ENCODE data around the gene EXT2. TPM values are rescaled to one million over a fixed set of nuclear protein-coding genes. Genes with fewer than 3 reads are reported as not detected.

The EXT2 gene
- total RNA-seq, 2 donors from 2014 or later: 23.3 to 24.3 TPM

DNA sequence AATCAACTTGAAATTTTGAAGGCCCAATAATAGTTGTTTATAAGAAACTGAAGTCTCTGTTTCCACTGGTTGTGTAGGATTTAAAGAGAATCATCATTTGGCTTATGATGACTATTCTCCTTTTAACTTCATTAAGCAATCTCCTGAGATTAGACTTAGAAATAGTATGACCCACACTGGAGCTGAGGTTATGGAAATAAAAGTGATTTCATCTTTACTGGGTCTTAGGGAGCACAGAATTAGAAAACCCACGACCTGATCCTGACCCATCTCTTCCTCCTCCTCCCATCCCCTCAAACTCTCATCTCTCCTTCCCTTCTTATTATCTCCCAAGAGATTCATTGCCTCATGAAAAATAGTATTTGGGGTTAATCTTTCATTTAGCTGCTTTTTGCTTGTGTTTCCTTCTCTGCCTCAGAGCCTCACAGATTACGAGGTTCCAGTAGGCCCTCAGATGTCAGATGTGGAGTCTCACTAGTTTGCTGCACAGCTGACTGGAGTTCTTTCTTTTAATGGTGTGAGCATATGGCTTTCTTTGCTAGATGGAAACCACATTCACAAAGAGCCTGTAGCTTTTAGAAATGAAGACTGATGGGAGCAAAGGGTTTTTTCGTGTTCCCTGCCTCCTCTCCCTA is 129.5 kb downstream of the EXT2 start:
- ATAC-seq: no peak
- no peak overlapping the region for H3K27ac Mint-ChIP-seq
- no peaks in the 10 kb centered on the region for H3K9me3 Mint-ChIP-seq
- peaks cover 11% of the 10 kb centered on the region in 2 donors for H3K36me3 Mint-ChIP-seq
- no peak for DNase-seq (ENCODE audit: low spot score in 2 of 2)

DNA sequence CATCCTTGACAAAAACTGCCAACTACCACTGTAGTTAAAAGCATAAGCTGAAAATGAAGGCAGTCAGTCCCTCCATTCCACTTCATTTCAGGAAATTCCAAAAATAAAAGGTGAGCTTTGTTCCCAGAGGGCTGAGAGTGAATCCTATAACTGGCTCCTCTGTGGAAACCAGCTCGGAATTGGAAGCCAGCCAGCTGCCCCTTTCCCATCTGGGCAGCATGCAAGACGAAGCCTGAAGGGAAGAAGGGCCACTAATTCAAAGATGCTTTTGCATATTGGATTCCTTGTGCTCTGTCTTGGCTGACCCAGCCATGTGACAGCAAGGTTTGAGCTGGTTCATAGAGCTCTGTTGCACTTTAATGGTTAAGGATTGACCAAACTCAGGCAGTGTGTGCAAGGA is 131.0 kb downstream of the EXT2 start:
- Mint-ChIP-seq H3K9me3 (no peaks in the 10 kb centered on the region), H3K27ac (no peak overlapping the region), H3K36me3 (peaks cover 3 to 9% of the 10 kb centered on the region in 2 donors)
- no peak for ATAC-seq
- DNase-seq (ENCODE audit: low spot score in 2 of 2): no peak

DNA sequence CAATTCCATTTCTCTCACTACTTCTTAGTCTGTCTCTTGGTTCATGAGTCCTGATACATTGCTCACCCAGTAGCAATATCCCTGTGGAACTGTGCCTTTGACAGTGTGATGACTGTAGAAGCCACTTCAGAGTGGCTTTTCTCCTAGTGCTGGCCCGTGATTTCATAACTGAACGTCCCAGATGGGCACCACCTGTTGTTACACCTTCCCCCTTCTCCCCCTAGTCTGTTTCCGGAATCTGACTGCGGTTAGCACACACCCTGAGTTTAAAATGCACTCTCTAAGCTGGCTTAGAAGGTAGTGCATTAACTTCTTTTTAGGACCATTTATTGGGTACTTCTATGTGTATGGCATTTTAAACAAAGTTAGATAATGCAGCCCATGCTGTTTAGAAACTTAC is 131.5 kb downstream of the EXT2 start:
- DNase-seq (ENCODE audit: low spot score in 2 of 2): no peak
- ATAC-seq: peak in 1 of 2 donors; percentile 16
- H3K9me3 Mint-ChIP-seq: no peaks in the 10 kb centered on the region
- H3K36me3 Mint-ChIP-seq: peaks cover 0 to 5% of the 10 kb centered on the region in 2 donors
- H3K27ac Mint-ChIP-seq: no peak overlapping the region

DNA sequence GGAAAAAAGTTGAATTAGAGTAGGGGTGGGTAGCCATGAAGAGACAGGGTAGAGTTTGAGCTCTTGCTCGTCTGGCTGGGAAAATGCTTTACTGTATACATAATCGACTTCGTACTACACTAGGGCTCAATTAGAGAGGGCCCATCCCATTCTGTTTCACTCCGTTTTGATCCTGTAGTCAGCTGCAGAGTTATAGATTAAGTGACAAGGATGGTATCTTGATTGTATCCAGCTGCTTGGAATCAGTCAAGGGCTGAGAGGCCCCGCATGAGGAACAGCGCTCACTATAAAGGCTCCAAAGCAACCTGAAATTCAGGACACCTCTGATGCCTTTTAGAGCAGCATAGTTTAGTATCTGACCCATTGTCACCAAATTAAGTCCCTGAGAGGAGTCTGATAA is 132.9 kb downstream of the EXT2 start:
- Mint-ChIP-seq H3K36me3 (no peaks in the 10 kb centered on the region), H3K27ac (no peak overlapping the region), H3K9me3 (no peaks in the 10 kb centered on the region)
- DNase-seq (ENCODE audit: low spot score in 2 of 2) (no peak), ATAC-seq (no peak)

DNA sequence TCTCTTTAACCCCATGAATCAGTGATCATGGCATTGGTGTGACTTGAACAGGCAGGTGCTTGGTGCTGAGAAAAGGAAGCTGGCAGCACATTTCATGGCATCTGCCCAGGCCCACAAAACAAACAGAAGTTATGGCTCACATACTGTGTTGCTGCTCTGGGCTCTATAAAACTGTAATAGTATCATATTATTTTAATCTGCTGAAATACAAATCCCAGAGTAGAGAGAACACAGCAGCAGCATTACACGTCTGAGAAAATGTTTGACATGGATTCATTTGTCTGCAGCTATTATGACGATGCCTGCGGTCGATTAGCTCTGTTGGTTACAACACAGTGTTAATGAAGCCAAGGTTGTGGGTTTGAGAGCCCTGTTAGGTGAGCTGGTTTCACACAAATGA is 133.6 kb downstream of the EXT2 start:
- no peak for DNase-seq (ENCODE audit: low spot score in 2 of 2)
- H3K27ac Mint-ChIP-seq: no peak overlapping the region
- H3K9me3 Mint-ChIP-seq: no peaks in the 10 kb centered on the region
- no peaks in the 10 kb centered on the region for H3K36me3 Mint-ChIP-seq
- no peak for ATAC-seq

DNA sequence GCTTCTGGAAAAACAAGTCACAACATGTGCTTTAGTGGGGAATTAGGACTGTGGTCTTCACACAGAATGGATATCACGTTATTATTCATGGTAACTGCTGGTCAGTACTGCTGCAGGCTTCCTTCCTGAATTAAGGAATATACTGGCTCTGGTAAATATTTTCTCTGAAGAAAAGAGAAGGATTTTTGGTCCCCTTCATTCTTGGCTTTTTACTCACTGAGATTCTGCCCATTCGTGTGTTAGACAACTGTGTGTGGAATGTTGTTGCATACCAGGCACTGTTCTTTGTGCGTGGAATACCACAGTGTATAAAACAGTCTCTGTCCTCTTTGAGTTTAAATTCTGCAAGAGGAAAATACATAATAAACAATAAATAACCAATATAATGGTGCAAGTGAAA is 134.1 kb downstream of the EXT2 start:
- H3K36me3 Mint-ChIP-seq: no peaks in the 10 kb centered on the region
- H3K27ac Mint-ChIP-seq: no peak overlapping the region
- DNase-seq (ENCODE audit: low spot score in 2 of 2): no peak
- no peaks in the 10 kb centered on the region for H3K9me3 Mint-ChIP-seq
- ATAC-seq: no peak

DNA sequence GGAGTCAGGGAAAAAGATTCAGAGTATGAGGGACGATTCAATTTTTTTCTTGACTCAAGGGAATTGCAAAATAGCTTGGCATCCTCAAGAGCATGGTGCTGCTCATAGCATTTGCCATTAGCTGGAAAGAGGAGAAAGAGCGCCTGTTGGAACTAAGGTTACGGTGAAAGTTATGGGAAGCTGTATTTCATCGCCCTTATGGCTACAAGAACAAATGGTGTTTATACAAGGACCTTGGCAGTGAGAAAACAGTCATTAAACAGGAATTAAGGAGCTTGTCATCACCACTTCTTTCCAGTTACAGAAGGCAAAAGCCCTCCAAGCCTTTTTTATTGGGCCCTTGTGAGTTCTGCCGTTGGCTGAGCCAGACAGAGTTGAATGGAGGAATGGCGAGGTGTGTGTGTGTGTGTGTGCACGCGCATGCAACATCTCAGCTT is 140.3 kb downstream of the EXT2 start:
- ATAC-seq (no peak), DNase-seq (ENCODE audit: low spot score in 2 of 2) (no peak)

DNA sequence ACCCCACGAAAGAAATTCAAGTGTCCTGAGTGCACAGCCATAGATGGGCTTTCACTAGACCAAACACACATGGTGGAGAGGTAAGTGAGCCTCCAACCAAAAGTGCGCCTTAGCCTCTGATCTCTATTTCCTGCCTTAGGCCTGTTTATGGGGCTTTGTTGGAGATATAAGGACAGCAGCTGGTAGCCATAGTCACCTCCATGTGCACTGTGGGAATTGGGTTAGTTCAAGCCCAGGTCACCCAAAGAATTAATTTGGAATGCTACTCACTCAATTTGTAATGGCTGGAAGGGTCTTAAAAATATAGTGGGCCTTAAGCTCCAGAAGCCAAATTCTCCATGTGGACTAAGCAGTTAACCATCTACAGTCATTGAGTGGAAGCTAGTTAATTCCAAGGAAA is 140.8 kb downstream of the EXT2 start:
- H3K27ac Mint-ChIP-seq: no peak overlapping the region
- no peak for ATAC-seq

More for the DNA sequence above, 140.3 kb downstream of the EXT2 start:
- Mint-ChIP-seq H3K27ac (no peak overlapping the region), H3K36me3 (peaks cover 0 to 24% of the 10 kb centered on the region in 2 donors), H3K9me3 (no peaks in the 10 kb centered on the region)

DNA sequence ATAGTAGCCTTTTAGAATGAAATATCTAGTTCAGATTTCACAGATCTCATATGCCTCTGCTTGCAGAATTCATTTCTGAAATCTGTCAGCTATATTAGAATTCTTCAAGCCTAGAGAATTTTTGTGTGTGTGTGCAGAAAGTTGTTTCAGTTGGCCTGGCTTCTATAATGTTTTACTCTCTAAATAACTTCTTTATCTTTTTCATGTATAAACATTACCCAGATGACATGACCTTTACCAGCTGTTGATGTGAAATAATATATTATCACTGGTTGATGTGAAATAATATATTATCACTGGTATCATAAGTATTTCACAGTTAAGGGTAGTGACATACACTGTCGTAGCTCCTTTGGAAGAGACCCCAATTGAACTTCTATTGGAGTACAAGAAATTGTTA is 141.7 kb downstream of the EXT2 start:
- H3K36me3 Mint-ChIP-seq: peaks cover 0 to 24% of the 10 kb centered on the region in 2 donors
- no peaks in the 10 kb centered on the region for H3K9me3 Mint-ChIP-seq
- no peak overlapping the region for H3K27ac Mint-ChIP-seq
- ATAC-seq (no peak), DNase-seq (ENCODE audit: low spot score in 2 of 2) (no peak)

More for the DNA sequence above, 140.8 kb downstream of the EXT2 start:
- H3K36me3 Mint-ChIP-seq: peaks cover 0 to 24% of the 10 kb centered on the region in 2 donors
- no peaks in the 10 kb centered on the region for H3K9me3 Mint-ChIP-seq
- DNase-seq (ENCODE audit: low spot score in 2 of 2): no peak

DNA sequence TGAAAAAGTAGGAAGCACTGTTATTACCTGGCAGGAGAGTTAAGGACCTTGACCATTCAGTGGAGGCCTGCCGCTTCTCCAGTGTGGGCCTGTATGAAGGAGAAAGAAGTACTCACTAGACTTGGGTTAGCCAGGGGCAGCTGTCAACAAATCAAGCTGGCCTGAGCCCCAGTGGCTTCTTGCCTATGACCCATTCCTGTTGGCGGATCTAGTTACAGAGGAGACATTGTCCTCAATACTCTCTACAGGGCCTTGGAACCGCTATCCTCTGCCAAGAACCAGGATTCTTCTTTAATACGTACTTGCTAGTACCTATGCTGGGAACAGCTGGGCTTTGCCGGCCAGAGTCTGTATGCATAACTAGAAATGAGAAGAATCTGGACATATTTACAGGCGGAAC is 146.4 kb downstream of the EXT2 start:
- Mint-ChIP-seq H3K27ac (no peak overlapping the region), H3K9me3 (no peaks in the 10 kb centered on the region), H3K36me3 (peaks cover 0 to 26% of the 10 kb centered on the region in 2 donors)
- DNase-seq (ENCODE audit: low spot score in 2 of 2) (no peak), ATAC-seq (no peak)

DNA sequence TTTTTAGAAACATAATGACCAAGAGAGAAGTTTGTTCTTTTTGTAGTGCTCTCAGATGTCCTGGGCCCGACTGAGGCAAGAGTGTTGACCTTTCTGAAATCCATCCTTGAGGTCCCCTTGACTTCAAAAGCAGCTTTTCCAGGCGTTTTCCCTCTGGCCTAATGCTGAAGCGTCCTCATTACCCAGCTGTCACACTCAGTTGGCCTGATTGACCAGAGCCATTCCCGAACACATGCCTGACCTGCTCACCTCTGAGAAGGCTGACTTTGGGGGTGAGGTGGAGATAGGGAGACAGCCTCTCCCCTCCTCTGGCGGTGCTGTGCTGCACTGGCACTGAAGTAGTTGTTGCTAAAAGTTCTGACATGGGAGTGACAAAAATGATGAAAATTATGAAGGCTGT is 147.6 kb downstream of the EXT2 start:
- peaks cover 0 to 20% of the 10 kb centered on the region in 2 donors for H3K36me3 Mint-ChIP-seq
- no peak for ATAC-seq
- H3K9me3 Mint-ChIP-seq: no peaks in the 10 kb centered on the region
- DNase-seq (ENCODE audit: low spot score in 2 of 2): no peak
- H3K27ac Mint-ChIP-seq: no peak overlapping the region

DNA sequence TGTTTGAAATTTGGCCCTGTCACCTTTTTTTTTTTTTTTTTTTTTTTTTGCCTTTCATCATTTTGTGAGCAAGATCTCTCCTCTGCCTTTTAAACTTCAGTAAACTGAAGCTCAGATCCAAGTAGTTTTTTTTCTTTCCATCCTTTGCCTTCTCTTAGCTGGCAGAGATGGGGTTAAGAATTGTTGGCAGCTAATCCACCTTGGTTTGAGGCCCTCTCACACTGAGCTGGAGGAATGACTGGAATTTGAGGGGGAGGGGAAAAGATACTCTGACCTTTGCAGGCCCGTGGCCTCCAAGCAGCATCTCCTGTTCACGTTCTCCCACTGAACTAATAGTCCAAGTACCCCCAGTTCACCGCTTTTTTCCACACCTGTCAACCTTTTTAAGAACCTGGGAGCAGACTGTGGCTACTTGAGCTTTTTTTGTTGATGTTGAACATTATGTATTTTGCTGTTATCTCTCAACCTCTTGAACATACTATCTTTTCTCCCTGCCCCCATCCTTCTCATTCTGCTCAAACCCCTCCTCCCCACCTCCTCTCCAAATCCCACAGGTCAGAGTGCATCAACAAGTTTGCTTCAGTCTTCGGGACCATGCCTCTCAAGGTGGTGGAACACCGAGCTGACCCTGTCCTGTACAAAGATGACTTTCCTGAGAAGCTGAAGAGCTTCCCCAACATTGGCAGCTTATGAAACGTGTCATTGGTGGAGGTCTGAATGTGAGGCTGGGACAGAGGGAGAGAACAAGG is 148.3 kb downstream of the EXT2 start:
- DNase-seq (ENCODE audit: low spot score in 2 of 2) (no peak), ATAC-seq (no peak)
- Mint-ChIP-seq H3K36me3 (peaks cover 2 to 18% of the 10 kb centered on the region in 2 donors), H3K9me3 (no peaks in the 10 kb centered on the region), H3K27ac (no peak overlapping the region)

DNA sequence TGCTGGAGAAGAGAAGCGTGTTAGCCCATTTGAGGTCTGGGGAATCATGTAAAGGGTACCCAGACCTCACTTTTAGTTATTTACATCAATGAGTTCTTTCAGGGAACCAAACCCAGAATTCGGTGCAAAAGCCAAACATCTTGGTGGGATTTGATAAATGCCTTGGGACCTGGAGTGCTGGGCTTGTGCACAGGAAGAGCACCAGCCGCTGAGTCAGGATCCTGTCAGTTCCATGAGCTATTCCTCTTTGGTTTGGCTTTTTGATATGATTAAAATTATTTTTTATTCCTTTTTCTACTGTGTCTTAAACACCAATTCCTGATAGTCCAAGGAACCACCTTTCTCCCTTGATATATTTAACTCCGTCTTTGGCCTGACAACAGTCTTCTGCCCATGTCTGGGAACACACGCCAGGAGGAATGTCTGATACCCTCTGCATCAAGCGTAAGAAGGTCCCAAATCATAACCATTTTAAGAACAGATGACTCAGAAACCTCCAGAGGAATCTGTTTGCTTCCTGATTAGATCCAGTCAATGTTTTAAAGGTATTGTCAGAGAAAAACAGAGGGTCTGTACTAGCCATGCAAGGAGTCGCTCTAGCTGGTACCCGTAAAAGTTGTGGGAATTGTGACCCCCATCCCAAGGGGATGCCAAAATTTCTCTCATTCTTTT is 149.3 kb downstream of the EXT2 start:
- Mint-ChIP-seq H3K9me3 (peaks cover 0 to 6% of the 10 kb centered on the region in 2 donors), H3K36me3 (peaks cover 12 to 20% of the 10 kb centered on the region in 2 donors), H3K27ac (no peak overlapping the region)
- ATAC-seq: no peak
- no peak for DNase-seq (ENCODE audit: low spot score in 2 of 2)

DNA sequence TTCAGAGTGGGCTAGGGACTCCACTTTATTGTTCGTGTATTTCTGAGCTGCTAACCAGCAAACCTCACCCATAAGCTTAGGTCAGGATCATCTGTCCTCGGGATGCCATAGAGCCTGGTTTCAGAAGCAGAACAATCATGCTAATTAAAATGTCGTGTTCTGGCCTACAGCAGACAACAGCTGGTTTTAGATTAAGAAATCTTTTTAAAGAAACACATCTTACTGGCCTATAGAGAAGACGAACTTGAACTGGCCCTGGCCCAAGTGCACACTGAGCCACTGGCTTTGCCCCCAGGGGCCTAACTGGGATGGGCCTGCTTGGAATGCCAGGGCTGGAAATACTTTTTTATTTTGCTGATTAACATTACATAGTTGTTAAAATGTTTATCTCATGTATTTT is 151.2 kb downstream of the EXT2 start:
- peaks cover 20 to 39% of the 10 kb centered on the region in 2 donors for H3K36me3 Mint-ChIP-seq

DNA sequence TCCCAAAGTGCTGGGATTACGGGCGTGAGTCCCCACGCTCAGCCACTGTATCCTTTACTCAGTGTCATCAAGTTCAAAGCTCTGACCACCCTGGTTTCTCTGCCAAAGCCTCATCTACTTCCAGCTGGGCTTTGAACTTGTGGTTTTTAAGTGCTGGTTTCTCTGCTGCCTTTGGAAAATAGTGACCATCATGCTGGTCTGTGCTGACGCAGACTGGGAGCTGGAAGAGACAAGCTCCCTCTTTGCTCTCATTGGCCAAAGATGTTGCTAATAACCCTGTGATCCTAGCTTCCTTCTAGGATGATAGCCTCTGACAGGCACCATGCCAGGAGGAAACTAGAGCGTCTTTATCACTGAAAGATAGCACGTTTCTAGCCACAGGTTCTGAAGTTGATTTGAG is 152.0 kb downstream of the EXT2 start:
- no peak for DNase-seq (ENCODE audit: low spot score in 2 of 2)
- Mint-ChIP-seq H3K9me3 (peaks cover 20 to 23% of the 10 kb centered on the region in 2 donors), H3K36me3 (peaks cover 28 to 46% of the 10 kb centered on the region in 2 donors), H3K27ac (no peak overlapping the region)
- no peak for ATAC-seq

More for the DNA sequence above, 151.2 kb downstream of the EXT2 start:
- Mint-ChIP-seq H3K27ac (no peak overlapping the region), H3K9me3 (peaks cover 12 to 15% of the 10 kb centered on the region in 2 donors)
- ATAC-seq (no peak), DNase-seq (ENCODE audit: low spot score in 2 of 2) (no peak)

DNA sequence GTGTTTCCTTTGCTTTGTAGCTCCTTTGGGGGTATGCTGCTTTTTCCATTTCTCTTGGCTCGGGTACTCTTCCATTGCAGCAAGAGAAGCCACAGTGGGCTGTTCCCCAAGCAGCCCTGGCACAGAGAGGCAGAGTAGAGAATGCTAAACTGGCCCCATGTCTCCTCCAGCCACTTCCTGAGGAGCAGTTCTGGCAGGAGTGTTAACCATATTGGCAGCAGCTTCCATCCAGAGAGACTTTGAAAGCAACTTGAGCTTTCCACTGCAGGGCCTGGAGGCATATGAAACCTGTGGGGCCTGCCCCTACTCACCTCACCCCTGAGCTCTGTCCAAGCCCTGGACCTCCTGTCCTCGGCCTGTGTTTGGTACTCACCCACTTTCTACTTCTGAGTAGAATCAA is 152.6 kb downstream of the EXT2 start:
- no peak for ATAC-seq
- no peak for DNase-seq (ENCODE audit: low spot score in 2 of 2)
- no peak overlapping the region for H3K27ac Mint-ChIP-seq
- peaks cover 34 to 52% of the 10 kb centered on the region in 2 donors for H3K36me3 Mint-ChIP-seq
- peaks cover 26 to 29% of the 10 kb centered on the region in 2 donors for H3K9me3 Mint-ChIP-seq

DNA sequence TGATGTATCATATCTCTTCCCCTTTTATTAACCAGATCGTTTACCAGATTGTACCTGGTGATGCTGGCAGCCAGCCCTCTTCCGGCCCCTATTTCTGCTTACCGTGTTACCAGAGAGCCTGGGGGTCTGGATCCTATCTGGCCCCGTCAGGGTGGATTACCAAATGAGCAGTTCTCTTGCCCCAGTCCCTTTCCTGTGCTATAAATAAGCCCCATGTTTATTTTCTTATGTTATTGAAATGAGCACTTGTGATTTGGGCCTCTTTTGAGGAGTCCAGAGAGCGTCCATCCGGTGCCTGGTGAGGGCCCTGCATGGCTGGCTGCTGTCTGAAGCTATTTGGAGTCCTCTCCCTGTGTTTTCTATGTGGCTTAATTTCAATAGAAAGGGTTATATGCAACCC is 154.9 kb downstream of the EXT2 start:
- H3K36me3 Mint-ChIP-seq: peaks cover 35 to 45% of the 10 kb centered on the region in 2 donors
- no peak for DNase-seq (ENCODE audit: low spot score in 2 of 2)
- no peak overlapping the region for H3K27ac Mint-ChIP-seq
- no peak for ATAC-seq
- peaks cover 27 to 31% of the 10 kb centered on the region in 2 donors for H3K9me3 Mint-ChIP-seq

Data from activated naive CD4-positive, alpha-beta T cell treated with anti-CD3 and anti-CD28 coated beads, Interleukin-2, amount 50 U/mL, for 72 hours (primary cell).